ENCODE results near the gene EMC9.

EMC9 gene

DNA sequence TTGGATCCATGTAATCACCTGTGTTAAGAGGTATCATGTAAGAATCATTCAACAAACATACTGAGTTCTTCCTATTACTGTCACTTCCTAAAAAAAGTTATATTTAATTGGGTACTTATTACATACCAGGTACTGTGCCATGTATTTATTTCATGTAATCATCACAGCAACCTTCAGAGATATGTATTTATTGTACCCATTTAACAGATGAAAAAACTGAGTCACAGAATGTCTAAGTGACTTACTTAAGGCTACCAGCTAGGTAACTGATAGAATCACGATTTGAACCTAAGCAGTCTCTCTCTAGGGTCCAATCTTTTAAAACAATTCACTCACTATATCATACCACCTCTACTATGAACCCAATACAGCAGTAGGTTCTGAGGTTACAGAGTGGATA, 3.1 kb upstream of the EMC9 start:
- no peak for TF ChIP-seq CTCF (IDR thresholded peaks at IDR 0.05; ENCODE audit: control insufficient read depth, extremely low read depth, insufficient read depth)
- no peak for DNase-seq (ENCODE audit: low read depth)
- no peak overlapping the region for H3K4me3 ChIP-seq (ENCODE audit: low read depth, low read length)

- H3K4me3 ChIP-seq (ENCODE audit: low read depth, low read length): no peak overlapping the region
- DNase-seq (ENCODE audit: low read depth): no peak
- TF ChIP-seq CTCF (IDR thresholded peaks at IDR 0.05; ENCODE audit: control insufficient read depth, extremely low read depth, insufficient read depth): no peak
Measured at GRCh38 chr14:24143511-24143910, 2.1 kb upstream of the EMC9 start.

DNA sequence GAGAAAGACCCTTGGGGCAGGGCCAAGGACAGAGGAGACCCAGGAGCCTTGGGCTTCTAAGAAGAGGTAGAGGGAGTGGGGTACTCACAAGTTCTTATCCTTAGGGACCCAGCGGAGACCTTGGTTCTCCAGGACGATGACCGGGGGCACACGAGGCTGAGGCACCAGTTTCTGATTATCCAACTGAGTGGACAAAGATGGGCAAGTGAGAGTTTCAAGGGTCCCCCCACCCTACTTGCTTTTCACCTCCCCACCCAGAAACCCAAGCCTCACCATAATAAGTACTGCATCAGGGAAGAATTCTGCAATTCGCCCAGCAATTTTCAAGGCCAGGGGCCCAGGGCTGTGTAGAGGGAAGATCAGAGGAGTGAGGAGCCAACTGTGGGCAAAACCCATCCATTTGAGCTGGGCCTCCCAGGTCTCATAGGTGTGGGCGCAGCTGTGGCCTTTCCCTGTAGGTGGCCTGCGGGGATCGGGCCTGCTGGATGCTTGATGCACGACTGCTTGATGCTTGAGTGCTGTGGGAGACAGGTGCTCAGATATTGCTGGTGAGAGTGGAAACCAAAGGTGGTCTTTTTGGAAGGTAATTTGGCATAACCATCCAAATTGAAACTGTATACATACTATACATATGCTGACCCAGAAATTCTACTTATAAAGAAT, 2.0 kb downstream of the EMC9 start:
- no peak for DNase-seq (ENCODE audit: low read depth)
- TF ChIP-seq CTCF (IDR thresholded peaks at IDR 0.05; ENCODE audit: control insufficient read depth, extremely low read depth, insufficient read depth): no peak
- peak overlapping the region; percentile 89 for H3K4me3 ChIP-seq (ENCODE audit: low read depth, low read length)

DNA sequence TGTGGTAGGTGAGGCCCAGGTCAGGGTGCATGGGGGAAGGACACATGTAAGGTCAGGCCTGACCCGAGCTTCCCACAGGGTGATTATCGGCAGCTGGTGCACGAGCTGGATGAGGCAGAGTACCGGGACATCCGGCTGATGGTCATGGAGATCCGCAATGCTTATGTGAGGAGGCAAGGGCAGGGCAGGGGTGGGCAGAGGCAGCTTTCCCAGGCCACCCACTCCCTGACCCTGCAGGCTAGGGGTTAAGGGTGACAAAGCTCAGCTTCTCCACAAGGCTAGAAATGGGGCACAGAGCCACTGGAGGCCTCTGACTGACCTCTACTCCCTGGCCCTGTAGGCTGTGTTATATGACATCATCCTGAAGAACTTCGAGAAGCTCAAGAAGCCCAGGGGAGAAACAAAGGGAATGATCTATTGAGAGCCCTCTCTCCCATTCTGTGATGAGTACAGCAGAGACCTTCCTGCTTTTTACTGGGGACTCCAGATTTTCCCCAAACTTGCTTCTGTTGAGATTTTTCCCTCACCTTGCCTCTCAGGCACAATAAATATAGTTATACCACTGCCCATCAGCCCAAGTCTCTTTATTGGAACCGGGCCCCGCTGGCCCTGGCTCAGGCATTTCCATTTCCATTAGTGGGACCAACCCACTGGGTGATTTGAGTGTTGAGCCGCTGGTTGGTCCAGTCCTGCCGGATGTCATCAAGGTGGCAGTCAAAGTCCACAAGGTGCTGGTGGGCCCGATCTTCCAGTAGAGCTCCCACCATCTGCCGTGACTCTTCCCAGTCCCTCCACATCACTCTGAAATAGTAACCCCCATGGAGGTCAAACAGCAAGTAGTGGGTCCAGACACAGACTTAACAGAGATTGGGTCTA, 2.8 kb downstream of the EMC9 start:
- TF ChIP-seq CTCF (IDR thresholded peaks at IDR 0.05; ENCODE audit: control insufficient read depth, extremely low read depth, insufficient read depth): no peak
- H3K4me3 ChIP-seq (ENCODE audit: low read depth, low read length): no peak overlapping the region
- no peak for DNase-seq (ENCODE audit: low read depth)

- H3K4me3 ChIP-seq (ENCODE audit: low read depth, low read length): 0 out of 2 replicates have a peak overlapping the region, but pooled peaks have one; percentile 77
- TF ChIP-seq CTCF (IDR thresholded peaks at IDR 0.05; ENCODE audit: control insufficient read depth, extremely low read depth, insufficient read depth): no peak
- no peak for DNase-seq (ENCODE audit: low read depth)
Measured at GRCh38 chr14:24137529-24138395, 3.6 kb downstream of the EMC9 start.

DNA sequence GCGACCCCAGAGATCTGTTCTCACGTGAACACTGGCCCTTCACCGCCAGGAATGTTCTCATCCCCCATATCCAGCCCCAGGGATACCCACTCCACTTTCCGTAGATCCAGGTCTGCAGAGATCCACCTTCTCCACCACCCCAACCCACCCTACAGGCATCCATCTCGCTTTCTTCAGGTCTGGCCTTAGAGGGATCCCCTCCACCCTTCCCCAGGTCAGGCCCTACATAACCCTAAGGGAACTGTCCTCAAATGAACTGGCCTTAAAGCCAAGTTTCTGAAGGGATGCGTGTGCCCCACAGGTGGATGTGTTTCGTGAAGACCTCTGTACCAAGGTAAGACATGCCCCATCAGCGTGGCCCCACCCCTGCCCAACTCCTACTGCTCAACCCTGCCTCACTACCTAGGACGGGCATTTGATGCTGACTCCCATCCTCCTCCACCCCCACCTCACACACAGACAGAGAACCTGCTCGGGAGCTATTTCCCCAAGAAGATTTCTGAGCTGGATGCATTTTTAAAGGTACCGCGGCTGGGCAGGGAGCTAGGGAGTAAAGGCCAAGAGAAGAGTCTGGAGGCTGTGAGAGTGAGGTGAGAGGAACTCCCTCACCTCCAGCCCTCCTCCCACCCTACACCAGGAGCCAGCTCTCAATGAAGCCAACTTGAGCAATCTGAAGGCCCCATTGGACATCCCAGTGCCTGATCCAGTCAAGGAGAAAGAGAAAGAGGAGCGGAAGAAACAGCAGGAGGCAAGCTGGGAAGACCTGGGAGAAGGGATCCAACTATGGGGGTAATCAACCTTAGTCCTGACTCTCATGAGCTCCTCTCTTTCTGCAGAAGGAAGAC, 4.5 kb downstream of the EMC9 start:
- H3K4me3 ChIP-seq (ENCODE audit: low read depth, low read length): peak overlapping the region; percentile 77
- TF ChIP-seq CTCF (IDR thresholded peaks at IDR 0.05; ENCODE audit: control insufficient read depth, extremely low read depth, insufficient read depth): no peak
- DNase-seq (ENCODE audit: low read depth): no peak

Data from LNCaP clone FGC (cell line).